ENCODE results near the gene METAP1. TPM values are rescaled to one million over a fixed set of nuclear protein-coding genes. Genes with fewer than 3 reads are reported as not detected.
A peak's percentile ranks its signal among the peaks of the same experiment; 100 is the strongest.

Gene METAP1
- total RNA-seq, 3 donors from 2014 or later: 53.7 to 70.1 (median 55.0) TPM

GRCh38 chr4:98998551-98998950 lies 3.0 kb downstream of the METAP1 start:
- no peak for TF ChIP-seq CTCF (IDR thresholded peaks at IDR 0.05)
- H3K4me3 ChIP-seq: no peak overlapping the region
- intact Hi-C loops (cut with DNase I, micrococcal nuclease): no loop called here
- ATAC-seq (no peak), DNase-seq (no peak)
- no peaks in the 10 kb centered on the region for H3K36me3 ChIP-seq (ENCODE audit: low read depth)
- H3K9me3 ChIP-seq: no peaks in the 10 kb centered on the region
- peaks cover 21% of the 10 kb centered on the region for H3K4me1 ChIP-seq (ENCODE audit: low read depth)

DNA sequence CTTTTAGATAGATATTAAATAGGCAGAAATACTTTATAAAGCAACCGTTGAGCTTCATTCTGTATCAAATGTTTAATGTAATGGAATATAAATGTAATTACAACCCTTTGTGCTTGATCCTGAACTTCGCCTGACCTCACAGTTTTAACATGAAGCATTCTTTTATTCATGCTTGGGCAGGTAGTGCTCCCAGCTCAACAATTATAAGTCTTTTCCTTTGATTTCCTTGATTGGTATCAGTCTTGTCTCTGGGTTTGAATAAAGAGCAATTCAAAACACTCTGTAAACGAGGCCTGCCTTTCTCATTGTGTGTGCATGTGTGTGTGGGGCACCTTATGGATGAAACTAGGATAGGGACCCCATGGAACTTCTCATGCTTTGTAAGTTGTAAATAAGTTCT lies 6.8 kb downstream of the METAP1 start:
- H3K4me3 ChIP-seq: no peak overlapping the region
- no peaks in the 10 kb centered on the region for H3K9me3 ChIP-seq
- DNase-seq (no peak), ATAC-seq (no peak)
- H3K36me3 ChIP-seq (ENCODE audit: low read depth): no peaks in the 10 kb centered on the region
- intact Hi-C loops (cut with DNase I, micrococcal nuclease): loop anchor here in 1 of 2 donors (10.0 kb wide), 1 partner anchor 53 kb away; no protein-coding TSS in a partner anchor
- no peak for TF ChIP-seq CTCF (IDR thresholded peaks at IDR 0.05)
- peaks cover 6% of the 10 kb centered on the region for H3K4me1 ChIP-seq (ENCODE audit: low read depth)

DNA sequence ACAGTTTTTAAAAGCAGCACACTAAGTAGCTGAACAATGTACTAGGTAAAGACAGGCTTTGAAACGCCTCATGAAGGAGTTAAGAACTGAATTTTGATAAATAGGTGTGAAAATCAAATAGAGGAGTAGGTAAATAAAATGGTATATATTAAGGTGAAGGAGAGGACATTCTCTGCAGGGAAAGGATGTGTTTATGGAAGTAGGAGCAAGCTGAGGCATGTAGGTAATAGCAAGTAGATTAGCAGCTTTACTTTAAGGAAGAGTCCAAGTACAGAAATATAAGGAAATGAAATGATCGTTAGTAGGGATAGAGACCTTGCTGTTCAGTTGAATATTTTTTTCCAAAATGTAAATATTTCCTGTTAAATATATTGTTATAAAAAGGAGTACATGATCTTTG lies 12.5 kb downstream of the METAP1 start:
- DNase-seq (no peak), ATAC-seq (no peak)
- Histone ChIP-seq H3K36me3 (ENCODE audit: low read depth) (no peaks in the 10 kb centered on the region), H3K4me3 (no peak overlapping the region), H3K4me1 (ENCODE audit: low read depth) (peaks cover 3% of the 10 kb centered on the region), H3K9me3 (no peaks in the 10 kb centered on the region)
- no peak for TF ChIP-seq CTCF (IDR thresholded peaks at IDR 0.05)
- intact Hi-C loops (cut with DNase I, micrococcal nuclease): loop anchor here in 1 of 2 donors (10.0 kb wide), 1 partner anchor 47 kb away; no protein-coding TSS in a partner anchor

- ATAC-seq (no peak), DNase-seq (no peak)
- Histone ChIP-seq H3K9me3 (no peaks in the 10 kb centered on the region), H3K4me1 (ENCODE audit: low read depth) (peaks cover 3% of the 10 kb centered on the region), H3K36me3 (ENCODE audit: low read depth) (no peaks in the 10 kb centered on the region), H3K4me3 (no peak overlapping the region)
- intact Hi-C loops (cut with DNase I, micrococcal nuclease): no loop called here
- TF ChIP-seq CTCF (IDR thresholded peaks at IDR 0.05): no peak
Measured at GRCh38 chr4:99011910-99012309, 16.4 kb downstream of the METAP1 start.

- Histone ChIP-seq H3K9me3 (no peaks in the 10 kb centered on the region), H3K4me1 (ENCODE audit: low read depth) (no peaks in the 10 kb centered on the region), H3K4me3 (no peak overlapping the region), H3K36me3 (ENCODE audit: low read depth) (no peaks in the 10 kb centered on the region)
- ATAC-seq: peak; percentile 86
- DNase-seq: no peak
- TF ChIP-seq CTCF (IDR thresholded peaks at IDR 0.05): no peak
- intact Hi-C loops (cut with DNase I, micrococcal nuclease): no loop called here
Measured at GRCh38 chr4:99013402-99013843, 17.9 kb downstream of the METAP1 start.

All from mucosa of descending colon (tissue), 3 donors.